KOPT-K1 (cell line): ENCODE measurements around the gene TNS4.

ENCODE experiments used
- H3K27ac ChIP-seq: fragments of 200-600 bp; sonication (generic); 2 replicates; pipeline ENCODE4 v1.5.1; 2016; ENCODE audit warnings: antibody characterized with exemption, mild to moderate bottlenecking, low read depth, low read length; ENCODE audit not compliant: poor library complexity, severe bottlenecking
- H3K36me3 ChIP-seq: fragments of 200-600 bp; sonication (generic); 2 replicates; pipeline ENCODE4 v1.5.1; 2017; ENCODE audit warnings: antibody characterized with exemption, mild to moderate bottlenecking, low read length, moderate library complexity; ENCODE audit not compliant: insufficient read depth
- H3K9me3 ChIP-seq: fragments of 200-600 bp; sonication (generic); 2 replicates; pipeline ENCODE4 v1.5.1; 2017; ENCODE audit warnings: antibody characterized with exemption, low read length, mild to moderate bottlenecking; ENCODE audit not compliant: insufficient read depth, poor library complexity, severe bottlenecking

The TNS4 gene

DNA sequence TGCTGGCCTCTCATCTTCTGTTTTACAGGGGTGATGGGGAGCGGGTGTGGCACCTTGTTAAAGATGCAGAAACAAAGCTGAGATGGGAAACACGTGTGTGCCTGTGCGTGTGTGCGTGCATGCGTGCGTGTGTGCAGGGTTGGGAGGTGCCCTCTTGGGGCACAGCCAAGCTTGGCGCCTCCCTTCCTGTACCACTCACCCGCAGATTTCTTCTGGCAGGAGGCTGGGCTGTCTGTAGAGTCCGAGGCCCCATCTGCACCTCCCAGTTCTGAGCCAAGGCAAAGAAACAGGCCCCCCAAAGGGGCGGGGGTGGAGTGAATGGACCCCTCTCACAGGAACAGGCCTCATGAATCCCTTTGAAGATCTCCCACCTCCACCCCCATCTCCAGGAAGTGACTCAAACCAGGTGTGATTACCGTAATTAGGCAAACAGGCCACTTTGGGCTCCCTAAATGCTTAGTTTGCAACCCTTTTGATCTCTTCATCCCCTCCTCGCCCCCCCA is 20.9 kb downstream of the TNS4 start:
- H3K27ac ChIP-seq, result peak overlapping the region; percentile 82
- no peaks in the 10 kb centered on the region for H3K9me3 ChIP-seq
- H3K36me3 ChIP-seq, result no peaks in the 10 kb centered on the region

- no peaks in the 10 kb centered on the region for H3K9me3 ChIP-seq
- no peaks in the 10 kb centered on the region for H3K36me3 ChIP-seq
- peak overlapping the region; percentile 82 for H3K27ac ChIP-seq
Observed at GRCh38 chr17:40479754-40480480, 21.5 kb downstream of the TNS4 start.

DNA sequence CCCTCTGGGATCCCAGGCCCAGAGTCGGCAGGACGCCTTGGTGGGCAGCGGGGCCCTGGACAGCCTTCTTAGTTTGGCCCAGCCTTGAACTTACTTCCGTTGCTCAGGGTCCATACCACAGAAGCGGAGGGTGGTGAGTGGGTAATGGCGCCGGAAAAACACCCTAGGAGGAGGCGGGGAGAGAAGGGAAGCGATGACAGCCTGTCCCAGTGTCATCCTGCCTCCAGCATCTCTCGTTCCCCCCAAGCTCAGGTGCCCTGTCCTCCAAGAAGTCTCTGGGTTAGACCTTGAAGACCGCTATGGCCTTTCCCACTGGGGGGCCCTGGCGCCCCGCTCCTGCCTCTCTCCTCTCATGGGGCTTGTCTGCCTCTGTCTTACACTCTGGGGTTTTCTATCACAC is 22.9 kb downstream of the TNS4 start:
- Histone ChIP-seq H3K36me3 (no peaks in the 10 kb centered on the region), H3K27ac (no peak overlapping the region), H3K9me3 (no peaks in the 10 kb centered on the region)

GRCh38 chr17:40477796-40478195 is 23.6 kb downstream of the TNS4 start:
- no peaks in the 10 kb centered on the region for H3K36me3 ChIP-seq
- H3K27ac ChIP-seq, result no peak overlapping the region
- H3K9me3 ChIP-seq, result no peaks in the 10 kb centered on the region

DNA sequence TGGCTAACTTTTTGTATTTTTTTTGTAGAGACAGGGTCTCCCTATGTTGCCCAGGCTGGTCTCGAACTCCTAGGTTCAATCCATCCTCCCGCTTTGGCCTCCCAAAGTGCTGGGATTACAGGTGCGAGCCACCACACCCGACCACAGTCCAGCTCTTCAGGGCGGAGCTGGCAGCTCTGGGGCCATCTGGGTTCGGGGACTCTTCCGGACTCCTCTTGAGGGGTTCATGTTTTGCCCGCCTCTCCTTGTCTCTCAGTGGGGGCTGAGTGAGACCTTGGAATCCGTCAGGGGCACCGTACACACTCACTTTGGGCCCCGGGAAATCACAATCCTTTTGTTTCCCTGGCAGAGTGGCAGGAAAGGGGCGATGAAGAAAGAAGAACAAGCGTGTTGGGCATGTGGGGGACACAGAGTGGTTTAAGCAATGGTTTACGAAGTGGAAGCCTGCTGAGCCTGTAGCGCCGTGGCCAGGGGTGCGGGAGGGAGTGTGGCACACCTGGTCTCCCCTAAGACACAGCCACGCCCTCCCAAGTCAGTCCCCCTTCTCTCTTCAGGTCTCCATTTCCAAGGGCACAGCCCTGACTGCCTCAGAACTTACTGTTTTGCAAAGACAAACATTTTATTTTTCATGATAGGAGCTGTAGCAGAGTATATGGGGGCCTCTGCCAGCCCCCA is 26.1 kb downstream of the TNS4 start:
- Histone ChIP-seq H3K9me3 (peaks cover 5% of the 10 kb centered on the region), H3K27ac (peak overlapping the region; percentile 11), H3K36me3 (no peaks in the 10 kb centered on the region)

DNA sequence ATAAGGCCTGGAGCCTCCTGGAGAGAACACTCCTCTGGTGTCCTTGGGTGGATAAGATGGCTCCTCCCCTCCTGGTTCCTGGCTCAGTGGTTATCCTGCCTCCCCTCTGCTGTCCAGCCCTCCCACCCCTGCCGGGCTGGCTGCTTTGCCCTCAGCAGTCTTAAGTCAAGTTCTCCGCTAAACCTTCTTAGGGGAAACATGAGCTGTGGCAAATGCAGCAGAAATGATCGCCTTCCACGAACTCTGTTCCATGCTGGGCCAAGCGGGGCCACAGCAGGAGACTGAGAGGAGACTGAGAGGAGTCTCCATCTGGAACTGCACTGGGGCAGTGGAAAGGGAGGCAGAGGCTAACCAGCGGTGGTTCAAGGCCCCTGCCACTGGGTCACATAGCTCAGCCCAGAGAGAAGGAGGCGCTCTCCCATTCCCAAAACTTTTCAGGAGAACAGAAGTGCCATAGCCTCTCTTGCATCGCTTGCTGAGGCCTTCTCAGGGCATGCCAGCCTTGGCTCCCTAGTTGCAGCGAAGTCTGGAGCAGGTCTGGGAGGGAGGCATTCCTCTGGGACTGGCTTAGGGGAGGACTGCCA is 26.9 kb downstream of the TNS4 start:
- Histone ChIP-seq H3K36me3 (no peaks in the 10 kb centered on the region), H3K9me3 (peaks cover 5% of the 10 kb centered on the region), H3K27ac (no peak overlapping the region)

DNA sequence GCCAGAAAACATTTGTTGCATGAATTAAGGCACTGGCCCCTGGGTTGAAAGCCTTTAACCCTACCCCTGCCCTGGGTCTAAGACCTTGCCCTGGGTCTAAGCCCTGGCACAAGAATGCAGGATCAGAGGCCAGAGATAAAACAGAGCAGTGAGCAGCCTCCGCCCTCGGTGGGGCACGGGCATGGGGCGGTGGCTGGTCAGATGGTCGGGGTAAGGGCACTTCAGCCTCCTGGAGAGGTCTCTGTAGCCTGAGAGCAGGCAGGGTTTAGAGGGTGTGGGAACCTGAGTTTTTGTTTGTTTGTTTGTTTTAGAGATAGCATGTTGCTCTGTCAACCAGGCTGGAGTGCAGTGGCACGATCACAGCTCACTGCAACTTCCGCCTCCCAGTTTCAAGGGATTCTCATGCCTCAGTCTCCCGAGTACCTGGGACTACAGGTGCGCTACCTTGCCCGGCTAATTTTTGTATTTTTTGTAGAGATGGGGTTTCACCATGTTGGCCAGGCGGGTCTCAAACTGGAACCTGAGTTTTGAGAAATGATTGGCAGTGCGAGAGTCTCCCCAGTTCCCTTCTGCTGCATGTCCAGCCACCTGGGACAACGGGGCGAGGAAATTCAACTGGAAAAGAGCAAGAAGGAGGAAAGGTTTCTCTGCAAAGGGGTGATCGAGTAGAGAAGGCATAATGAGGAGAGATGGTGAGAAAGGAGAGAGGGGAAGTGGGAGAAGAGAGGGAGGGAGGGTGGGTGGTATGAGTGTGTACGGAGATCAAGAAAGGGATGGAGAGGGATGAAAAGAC is 27.7 kb downstream of the TNS4 start:
- no peaks in the 10 kb centered on the region for H3K36me3 ChIP-seq
- no peak overlapping the region for H3K27ac ChIP-seq

DNA sequence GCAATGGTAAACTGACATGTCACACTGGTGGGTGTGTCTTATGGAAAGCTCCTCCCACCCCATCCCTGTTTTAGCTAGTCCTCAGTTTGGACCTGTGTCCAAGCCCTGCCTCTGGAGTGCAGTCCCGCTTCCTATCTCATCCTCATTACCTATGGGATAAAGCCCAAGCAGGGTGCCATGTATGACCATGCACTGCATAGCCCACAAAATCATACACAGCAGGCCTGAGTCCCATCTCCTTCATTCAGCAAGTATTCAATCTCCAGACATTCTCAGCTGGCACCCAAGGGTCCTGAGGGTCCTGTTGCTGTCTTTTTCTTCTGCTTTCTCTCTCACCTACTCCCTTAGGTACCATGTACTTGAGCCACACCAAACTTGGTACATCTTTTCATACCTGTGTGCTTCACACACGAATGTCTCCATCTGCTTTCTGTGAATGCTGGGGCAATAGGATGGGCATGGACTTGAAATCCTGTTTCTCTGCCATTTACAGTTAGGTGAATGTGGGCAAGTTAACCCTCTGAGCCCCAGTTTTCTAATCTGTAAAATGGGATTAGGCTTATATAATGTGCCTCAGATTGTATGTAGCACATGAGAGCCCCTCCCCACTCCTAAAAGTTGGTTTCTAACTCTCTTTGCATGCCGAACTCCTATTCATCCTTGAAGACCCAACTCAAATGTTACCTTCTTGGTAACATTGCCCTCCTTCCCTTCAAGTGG is 28.5 kb downstream of the TNS4 start:
- Histone ChIP-seq H3K27ac (no peak overlapping the region), H3K9me3 (peaks cover 5% of the 10 kb centered on the region), H3K36me3 (no peaks in the 10 kb centered on the region)

More for the DNA sequence above, 27.7 kb downstream of the TNS4 start:
- H3K9me3 ChIP-seq, result peaks cover 5% of the 10 kb centered on the region

GRCh38 chr17:40471846-40472732 is 29.3 kb downstream of the TNS4 start:
- H3K27ac ChIP-seq, result no peak overlapping the region
- H3K9me3 ChIP-seq, result peaks cover 5% of the 10 kb centered on the region
- no peaks in the 10 kb centered on the region for H3K36me3 ChIP-seq

GRCh38 chr17:40470932-40471828 is 30.2 kb downstream of the TNS4 start:
- H3K9me3 ChIP-seq, result peaks cover 5% of the 10 kb centered on the region
- H3K36me3 ChIP-seq, result no peaks in the 10 kb centered on the region
- no peak overlapping the region for H3K27ac ChIP-seq

DNA sequence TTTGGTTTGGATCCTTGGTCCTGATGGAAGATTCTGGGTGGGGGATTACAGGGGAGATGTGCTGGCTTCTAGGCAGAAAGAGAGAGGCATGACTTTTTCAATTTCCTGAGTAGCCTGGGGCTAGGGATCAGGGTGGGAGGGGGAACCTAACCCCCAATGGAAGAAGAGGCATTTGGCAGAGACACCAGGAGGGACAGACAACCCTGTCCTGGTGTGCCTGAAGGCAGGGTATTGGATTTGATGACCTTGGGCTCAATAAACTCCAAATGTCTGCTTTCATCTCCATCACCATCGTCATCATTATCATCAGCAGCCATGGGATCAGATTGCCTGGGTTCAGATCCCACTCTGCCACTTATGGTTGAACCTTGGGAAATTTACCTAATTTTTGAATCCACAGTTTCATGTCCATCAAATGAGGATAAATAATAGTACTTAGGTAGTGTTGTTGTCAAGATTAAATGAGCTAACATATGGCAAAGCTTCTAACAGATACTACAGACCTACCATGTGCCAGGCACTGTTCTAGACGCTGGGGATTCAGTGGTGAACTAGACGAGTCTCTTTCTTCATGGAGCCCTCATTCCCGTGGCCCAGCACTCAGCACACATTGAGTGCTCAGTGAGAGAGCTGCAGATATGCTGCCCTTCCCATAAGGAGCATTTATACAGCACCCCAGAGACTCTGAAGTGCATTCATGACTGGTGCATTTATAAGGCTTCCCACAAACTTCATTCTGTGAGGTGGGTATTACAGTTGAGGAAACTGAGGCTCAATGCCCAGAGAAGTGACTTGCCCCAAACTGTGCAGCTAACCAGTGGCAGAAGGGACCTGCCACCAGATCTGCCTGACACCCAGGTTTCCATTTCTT is 31.4 kb downstream of the TNS4 start:
- peaks cover 5% of the 10 kb centered on the region for H3K9me3 ChIP-seq
- no peaks in the 10 kb centered on the region for H3K36me3 ChIP-seq
- no peak overlapping the region for H3K27ac ChIP-seq

- no peak overlapping the region for H3K27ac ChIP-seq
- peaks cover 5% of the 10 kb centered on the region for H3K9me3 ChIP-seq
- no peaks in the 10 kb centered on the region for H3K36me3 ChIP-seq
Observed at GRCh38 chr17:40468560-40468959, 32.9 kb downstream of the TNS4 start.
